ENCODE results near the gene GYG2.

GRCh38 chrX:2917767-2918166, 89.0 kb downstream of the GYG2 start:
- no peak for TF ChIP-seq CTCF (conservative IDR thresholded peaks at IDR 0.05; ENCODE audit: low read depth, low read length)
- TF ChIP-seq EZH2 (IDR thresholded peaks at IDR 0.05; ENCODE audit: borderline replicate concordance, low read depth, low read length, poor library complexity, severe bottlenecking) = no peak

Data from A673 (cell line).